ENCODE data around the gene MYBPHL. TPM values are rescaled to one million over a fixed set of nuclear protein-coding genes. Genes with fewer than 3 reads are reported as not detected.

MYBPHL gene
- total RNA-seq, 4 donors from 2014 or later = 0.76 TPM; not detected in 3

DNA sequence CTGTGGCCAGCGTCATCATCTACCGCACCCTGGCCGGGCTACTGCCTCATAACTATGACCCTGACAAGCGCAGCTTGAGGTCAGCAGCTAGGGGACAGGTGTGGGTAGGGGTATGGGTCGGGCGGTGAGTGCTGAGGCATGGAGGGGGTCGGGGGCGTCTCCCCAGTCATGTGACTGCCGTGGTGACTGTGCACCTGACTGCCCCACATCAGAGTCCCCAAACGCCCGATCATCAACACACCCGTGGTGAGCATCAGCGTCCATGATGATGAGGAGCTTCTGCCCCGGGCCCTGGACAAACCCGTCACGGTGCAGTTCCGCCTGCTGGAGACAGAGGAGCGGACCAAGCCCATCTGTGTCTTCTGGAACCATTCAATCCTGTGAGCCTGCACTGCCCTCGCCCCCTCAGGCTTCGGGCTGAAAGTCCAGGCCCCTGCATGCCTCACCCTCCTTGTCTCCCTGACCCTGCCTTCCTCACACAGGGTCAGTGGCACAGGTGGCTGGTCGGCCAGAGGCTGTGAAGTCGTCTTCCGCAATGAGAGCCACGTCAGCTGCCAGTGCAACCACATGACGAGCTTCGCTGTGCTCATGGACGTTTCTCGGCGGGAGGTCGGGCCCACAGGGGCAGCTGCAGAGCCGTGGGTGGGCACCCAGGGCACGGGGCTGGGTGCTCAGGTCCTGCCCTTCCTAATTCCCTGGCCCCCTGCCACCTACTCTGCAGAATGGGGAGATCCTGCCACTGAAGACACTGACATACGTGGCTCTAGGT is 37.4 kb downstream of the MYBPHL start:
- H3K36me3 ChIP-seq = no peaks in the 10 kb centered on the region
- no peak for DNase-seq
- intact Hi-C loops (cut with DNase I; ENCODE audit: low total_unique reads) = no loop called here

DNA sequence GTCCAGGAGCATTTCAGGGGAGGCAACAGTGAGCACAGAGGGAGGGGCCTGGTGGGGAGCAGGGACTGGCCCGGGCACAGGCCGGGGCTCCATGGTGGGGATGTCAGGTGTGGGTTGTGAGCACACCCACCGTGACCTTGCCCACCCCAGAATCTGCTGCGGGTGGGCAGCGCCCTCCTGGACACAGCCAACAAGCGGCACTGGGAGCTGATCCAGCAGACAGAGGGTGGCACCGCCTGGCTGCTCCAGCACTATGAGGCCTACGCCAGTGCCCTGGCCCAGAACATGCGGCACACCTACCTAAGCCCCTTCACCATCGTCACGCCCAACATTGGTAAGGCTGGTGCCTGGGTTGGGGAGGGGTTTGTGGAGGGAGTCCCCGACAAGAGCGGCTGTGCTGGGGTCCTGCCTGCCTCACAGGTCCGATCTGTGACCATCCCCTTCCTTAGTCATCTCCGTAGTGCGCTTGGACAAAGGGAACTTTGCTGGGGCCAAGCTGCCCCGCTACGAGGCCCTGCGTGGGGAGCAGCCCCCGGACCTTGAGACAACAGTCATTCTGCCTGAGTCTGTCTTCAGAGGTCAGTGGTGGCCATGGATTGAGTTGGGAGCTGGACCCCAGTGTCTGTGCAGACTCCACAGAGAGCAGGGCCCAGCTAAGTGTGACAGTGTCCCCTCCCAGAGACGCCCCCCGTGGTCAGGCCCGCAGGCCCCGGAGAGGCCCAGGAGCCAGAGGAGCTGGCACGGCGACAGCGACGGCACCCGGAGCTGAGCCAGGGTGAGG is 38.2 kb downstream of the MYBPHL start:
- H3K4me1 ChIP-seq = no peaks in the 10 kb centered on the region
- TF ChIP-seq, protein P1, sequence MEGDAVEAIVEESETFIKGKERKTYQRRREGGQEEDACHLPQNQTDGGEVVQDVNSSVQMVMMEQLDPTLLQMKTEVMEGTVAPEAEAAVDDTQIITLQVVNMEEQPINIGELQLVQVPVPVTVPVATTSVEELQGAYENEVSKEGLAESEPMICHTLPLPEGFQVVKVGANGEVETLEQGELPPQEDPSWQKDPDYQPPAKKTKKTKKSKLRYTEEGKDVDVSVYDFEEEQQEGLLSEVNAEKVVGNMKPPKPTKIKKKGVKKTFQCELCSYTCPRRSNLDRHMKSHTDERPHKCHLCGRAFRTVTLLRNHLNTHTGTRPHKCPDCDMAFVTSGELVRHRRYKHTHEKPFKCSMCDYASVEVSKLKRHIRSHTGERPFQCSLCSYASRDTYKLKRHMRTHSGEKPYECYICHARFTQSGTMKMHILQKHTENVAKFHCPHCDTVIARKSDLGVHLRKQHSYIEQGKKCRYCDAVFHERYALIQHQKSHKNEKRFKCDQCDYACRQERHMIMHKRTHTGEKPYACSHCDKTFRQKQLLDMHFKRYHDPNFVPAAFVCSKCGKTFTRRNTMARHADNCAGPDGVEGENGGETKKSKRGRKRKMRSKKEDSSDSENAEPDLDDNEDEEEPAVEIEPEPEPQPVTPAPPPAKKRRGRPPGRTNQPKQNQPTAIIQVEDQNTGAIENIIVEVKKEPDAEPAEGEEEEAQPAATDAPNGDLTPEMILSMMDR (IDR thresholded peaks at IDR 0.05) = no peak
- no peak for TF ChIP-seq POLR2A (IDR thresholded peaks at IDR 0.05)
- no peak for DNase-seq
- H3K27me3 ChIP-seq = no peaks in the 10 kb centered on the region
- H3K4me3 ChIP-seq = no peak overlapping the region
- no peak overlapping the region for H3K27ac ChIP-seq
- no peaks in the 10 kb centered on the region for H3K36me3 ChIP-seq
- H3K9me3 ChIP-seq = no peaks in the 10 kb centered on the region
- intact Hi-C loops (cut with DNase I; ENCODE audit: low total_unique reads) = no loop called here

More for the DNA sequence above, 37.4 kb downstream of the MYBPHL start:
- no peaks in the 10 kb centered on the region for H3K9me3 ChIP-seq
- no peak for TF ChIP-seq POLR2A (IDR thresholded peaks at IDR 0.05)
- TF ChIP-seq, protein P1 (IDR thresholded peaks at IDR 0.05) = no peak
- no peaks in the 10 kb centered on the region for H3K27me3 ChIP-seq
- H3K4me3 ChIP-seq = no peak overlapping the region
- H3K4me1 ChIP-seq = no peaks in the 10 kb centered on the region
- H3K27ac ChIP-seq = no peak overlapping the region

DNA sequence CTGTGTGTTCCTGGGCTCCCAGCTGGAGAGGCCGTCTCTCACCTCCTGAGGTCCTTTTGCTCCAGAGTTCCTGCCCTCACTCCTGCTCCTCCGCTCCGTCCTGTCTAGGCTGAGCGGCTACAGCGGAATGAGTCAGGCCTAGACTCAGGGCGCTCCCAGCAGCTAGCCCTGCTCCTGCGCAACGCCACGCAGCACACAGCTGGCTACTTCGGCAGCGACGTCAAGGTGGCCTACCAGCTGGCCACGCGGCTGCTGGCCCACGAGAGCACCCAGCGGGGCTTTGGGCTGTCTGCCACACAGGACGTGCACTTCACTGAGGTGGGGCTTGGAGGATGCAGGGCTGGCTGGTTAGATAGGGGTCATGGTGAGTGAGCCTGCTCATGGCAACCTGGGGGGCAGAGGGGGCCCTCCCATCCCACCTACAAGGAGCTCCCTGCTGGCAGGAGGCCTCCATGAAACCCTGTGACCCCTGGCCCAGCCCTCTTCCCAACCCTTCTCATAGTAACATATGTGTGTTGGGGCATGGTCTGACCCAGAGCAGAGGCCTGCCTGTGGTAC is 39.0 kb downstream of the MYBPHL start:
- intact Hi-C loops (cut with DNase I; ENCODE audit: low total_unique reads) = no loop called here
- DNase-seq = no peak

DNA sequence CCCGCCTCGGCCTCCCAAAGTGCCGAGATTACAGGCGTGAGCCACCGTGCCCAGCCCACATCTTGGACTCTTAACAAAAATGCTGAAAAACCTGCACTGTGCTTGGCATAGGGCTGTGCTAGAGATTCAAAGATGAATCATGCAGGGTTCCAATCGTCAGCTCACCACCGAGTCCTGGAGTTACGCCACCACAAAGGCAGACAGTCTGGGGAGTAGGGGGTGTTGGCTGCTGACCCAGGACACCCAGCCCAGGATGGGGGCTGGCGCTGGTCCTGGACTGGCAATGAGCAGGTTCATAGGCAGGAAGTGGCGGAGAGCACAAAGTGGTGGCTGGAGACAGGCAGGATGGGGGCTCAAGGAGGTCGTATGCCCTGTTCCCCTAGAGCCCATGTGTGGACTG is 39.8 kb downstream of the MYBPHL start:
- TF ChIP-seq, protein P1 (IDR thresholded peaks at IDR 0.05) = no peak
- no peak for TF ChIP-seq POLR2A (IDR thresholded peaks at IDR 0.05)
- no peaks in the 10 kb centered on the region for H3K4me1 ChIP-seq
- no peak overlapping the region for H3K4me3 ChIP-seq
- H3K27ac ChIP-seq = no peak overlapping the region
- intact Hi-C loops (cut with DNase I; ENCODE audit: low total_unique reads) = no loop called here
- no peaks in the 10 kb centered on the region for H3K27me3 ChIP-seq
- no peak for DNase-seq
- H3K9me3 ChIP-seq = no peaks in the 10 kb centered on the region
- H3K36me3 ChIP-seq = no peaks in the 10 kb centered on the region

More for the DNA sequence above, 39.0 kb downstream of the MYBPHL start:
- Histone ChIP-seq H3K4me1 (no peaks in the 10 kb centered on the region), H3K27me3 (no peaks in the 10 kb centered on the region), H3K27ac (no peak overlapping the region), H3K4me3 (no peak overlapping the region), H3K36me3 (no peaks in the 10 kb centered on the region), H3K9me3 (no peaks in the 10 kb centered on the region)
- TF ChIP-seq, protein P1 (IDR thresholded peaks at IDR 0.05) = no peak

All from uterus (tissue), 4 donors.